ENCODE measurements around the gene DNM3.

Gene DNM3

GRCh38 chr1:172447641-172448040 is 606.3 kb downstream of the DNM3 start:
- DNase-seq, result no peak

- peak; percentile 28 for DNase-seq
Measured at GRCh38 chr1:172448995-172449584, 607.8 kb downstream of the DNM3 start.

- DNase-seq, result peak; percentile 33
Measured at GRCh38 chr1:172449585-172450523, 608.6 kb downstream of the DNM3 start.

GRCh38 chr1:172450524-172450885 is 609.2 kb downstream of the DNM3 start:
- DNase-seq, result no peak

GRCh38 chr1:172451002-172451443 is 609.7 kb downstream of the DNM3 start:
- no peak for DNase-seq

GRCh38 chr1:172452536-172453152 is 611.3 kb downstream of the DNM3 start:
- DNase-seq, result no peak

- no peak for DNase-seq
Measured at GRCh38 chr1:172453153-172453545, 611.9 kb downstream of the DNM3 start.

GRCh38 chr1:172453607-172454006 is 612.3 kb downstream of the DNM3 start:
- DNase-seq, result no peak

GRCh38 chr1:172455451-172455850 is 614.2 kb downstream of the DNM3 start:
- DNase-seq, result no peak

- no peak for DNase-seq
Measured at GRCh38 chr1:172456344-172456769, 615.1 kb downstream of the DNM3 start.

GRCh38 chr1:172457479-172458130 is 616.3 kb downstream of the DNM3 start:
- no peak for DNase-seq

GRCh38 chr1:172460177-172460576 is 618.9 kb downstream of the DNM3 start:
- no peak for DNase-seq

GRCh38 chr1:172460887-172461315 is 619.6 kb downstream of the DNM3 start:
- DNase-seq, result no peak

Data from activated CD4-positive, alpha-beta T cell treated with anti-CD3 and anti-CD28 coated beads for 48 hours (primary cell).